H9 (cell line): Measurements from ENCODE around the gene SEMA3F. TPM values are rescaled to one million over a fixed set of nuclear protein-coding genes. Genes with fewer than 3 reads are reported as not detected.

ENCODE experiments used
- DNase-seq: peaks from one replicate; pipeline ENCODE4 v3.0.0-alpha.2; 2017
- H2AFZ ChIP-seq: one replicate; pipeline ENCODE4 v1.6.1; 2013; ENCODE audit warnings: mild to moderate bottlenecking, low read length, control low read depth, moderate library complexity
- H2AK5ac ChIP-seq: 2 replicates; pipeline ENCODE4 v1.6.1; 2013; ENCODE audit warnings: low read length, control low read depth, mixed read lengths; ENCODE audit not compliant: insufficient read length
- H2BK120ac ChIP-seq: one replicate; pipeline ENCODE4 v1.6.1; 2013; ENCODE audit warnings: low read depth, mild to moderate bottlenecking, low read length, control low read depth, inconsistent platforms; ENCODE audit not compliant: poor library complexity, severe bottlenecking
- H2BK12ac ChIP-seq: 2 replicates; pipeline ENCODE4 v1.6.1; 2013; ENCODE audit warnings: low read length, control low read depth, mixed read lengths, low read depth; ENCODE audit not compliant: insufficient read length
- H2BK15ac ChIP-seq: 2 replicates; pipeline ENCODE4 v1.6.1; 2013; ENCODE audit warnings: low read depth, low read length, control low read depth
- H2BK20ac ChIP-seq: one replicate; pipeline ENCODE4 v1.6.1; 2013; ENCODE audit warnings: low read depth, mild to moderate bottlenecking, low read length, control low read depth, inconsistent platforms; ENCODE audit not compliant: poor library complexity, severe bottlenecking
- H2BK5ac ChIP-seq: 2 replicates; pipeline ENCODE4 v1.6.1; 2013; ENCODE audit warnings: low read length, control low read depth, mixed read lengths; ENCODE audit not compliant: insufficient read length
- H3K14ac ChIP-seq: 2 replicates; pipeline ENCODE4 v1.6.1; 2013; ENCODE audit warnings: low read length, control low read depth; ENCODE audit not compliant: insufficient read depth
- H3K18ac ChIP-seq: 2 replicates; pipeline ENCODE4 v1.6.1; 2013; ENCODE audit warnings: low read depth, mild to moderate bottlenecking, mixed read lengths, low read length, control low read depth; ENCODE audit not compliant: insufficient read length
- H3K23ac ChIP-seq: 2 replicates; pipeline ENCODE4 v1.6.1; 2013; ENCODE audit warnings: low read length, control low read depth, mixed read lengths, low read depth; ENCODE audit not compliant: insufficient read length
- H3K23me2 ChIP-seq: 2 replicates; pipeline ENCODE4 v1.6.1; 2013; ENCODE audit warnings: low read depth, mild to moderate bottlenecking, mixed read lengths, low read length, control low read depth; ENCODE audit not compliant: insufficient read length, poor library complexity, severe bottlenecking
- H3K27ac ChIP-seq: 2 replicates; pipeline ENCODE4 v1.5.1; 2013; ENCODE audit warnings: low read length, control low read depth, mixed read lengths, low read depth; ENCODE audit not compliant: insufficient read length
- H3K27me3 ChIP-seq: 2 replicates; pipeline ENCODE4 v1.6.1; 2013; ENCODE audit warnings: low read length, control low read depth, inconsistent platforms; ENCODE audit not compliant: insufficient read depth
- H3K4ac ChIP-seq: 2 replicates; pipeline ENCODE4 v1.6.1; 2013; ENCODE audit warnings: low read depth, mild to moderate bottlenecking, control low read depth, inconsistent platforms, low read length, moderate library complexity
- H3K4me1 ChIP-seq: 2 replicates; pipeline ENCODE4 v1.6.1; 2013; ENCODE audit warnings: low read length, control low read depth, inconsistent platforms; ENCODE audit not compliant: insufficient read depth
- H3K4me2 ChIP-seq: 2 replicates; pipeline ENCODE4 v1.6.1; 2013; ENCODE audit warnings: low read length, control low read depth, mixed read lengths; ENCODE audit not compliant: insufficient read length, insufficient read depth
- H3K56ac ChIP-seq: 2 replicates; pipeline ENCODE4 v1.6.1; 2013; ENCODE audit warnings: low read depth, mild to moderate bottlenecking, mixed read lengths, low read length, control low read depth; ENCODE audit not compliant: insufficient read length
- H3K79me1 ChIP-seq: 2 replicates; pipeline ENCODE4 v1.6.1; 2013; ENCODE audit warnings: low read depth, mild to moderate bottlenecking, moderate library complexity, low read length, control low read depth, inconsistent platforms; ENCODE audit not compliant: insufficient read depth, poor library complexity, severe bottlenecking
- H3K79me2 ChIP-seq: 2 replicates; pipeline ENCODE4 v1.6.1; 2013; ENCODE audit warnings: low read length, control low read depth, inconsistent platforms; ENCODE audit not compliant: insufficient read depth
- H3K9ac ChIP-seq: 2 replicates; pipeline ENCODE4 v1.6.1; 2013; ENCODE audit warnings: low read length, control low read depth, mixed read lengths; ENCODE audit not compliant: insufficient read length; ENCODE audit errors: extremely low read depth
- H3K9me3 ChIP-seq: one replicate; pipeline ENCODE4 v1.6.1; 2013; ENCODE audit warnings: low read depth, low read length, inconsistent platforms; ENCODE audit not compliant: control insufficient read depth
- H3T11ph ChIP-seq: one replicate; pipeline ENCODE4 v1.6.1; 2013; ENCODE audit warnings: mild to moderate bottlenecking, low read length, control low read depth, inconsistent platforms
- H4K20me1 ChIP-seq: one replicate; pipeline ENCODE4 v1.6.1; 2013; ENCODE audit not compliant: control insufficient read depth, insufficient read length, insufficient read depth
- H4K5ac ChIP-seq: 2 replicates; pipeline ENCODE4 v1.6.1; 2013; ENCODE audit warnings: low read depth, mild to moderate bottlenecking, mixed read lengths, low read length, control low read depth; ENCODE audit not compliant: insufficient read length
- H4K8ac ChIP-seq: replicated peaks from 2 replicates; pipeline ENCODE4 v1.6.1; 2013; ENCODE audit warnings: low read length, control low read depth, mixed read lengths, low read depth; ENCODE audit not compliant: insufficient read length
- H4K91ac ChIP-seq: 2 replicates; pipeline ENCODE4 v1.6.1; 2013; ENCODE audit warnings: low read depth, mild to moderate bottlenecking, moderate library complexity, mixed read lengths, low read length, control low read depth; ENCODE audit not compliant: insufficient read length
- H3K27ac Mint-ChIP-seq, 3 experiments: 2 replicates in 2 of 3; 3 replicates in 1 of 3; pipeline ENCODE4 v1.8.0; 2020 to 2021; ENCODE audit warnings: mixed read lengths in 3 of 3, mild to moderate bottlenecking in 1 of 3, moderate library complexity in 1 of 3
- H3K27me3 Mint-ChIP-seq: 2 replicates; pipeline ENCODE4 v1.8.0; 2021; ENCODE audit warnings: low read depth, mild to moderate bottlenecking, moderate library complexity, mixed read lengths
- H3K36me3 Mint-ChIP-seq, 3 experiments: 2 replicates in 2 of 3; 3 replicates in 1 of 3; pipeline ENCODE4 v1.8.0; 2020 to 2021; ENCODE audit warnings: low read depth in 3 of 3, mixed read lengths in 3 of 3; ENCODE audit not compliant: insufficient read depth in 1 of 3
- H3K4me1 Mint-ChIP-seq, 2 experiments: 2 replicates each; pipeline ENCODE4 v1.8.0; 2020; ENCODE audit warnings: mixed read lengths in 2 of 2
- H3K4me3 Mint-ChIP-seq, 2 experiments: 2 replicates in 1 of 2; 3 replicates in 1 of 2; pipeline ENCODE4 v1.8.0; 2020 to 2021; ENCODE audit warnings: mild to moderate bottlenecking in 2 of 2, mixed read lengths in 2 of 2, moderate library complexity in 1 of 2
- H3K9me3 Mint-ChIP-seq, 2 experiments: 2 replicates in 1 of 2; 3 replicates in 1 of 2; pipeline ENCODE4 v1.8.0; 2020; ENCODE audit warnings: mild to moderate bottlenecking in 2 of 2, mixed read lengths in 2 of 2, moderate library complexity in 1 of 2
- CTCF ChIP-seq: fragments of 200-600 bp; sonication (generic); conservative IDR thresholded peaks from 3 replicates; pipeline ENCODE4 v1.8.0; 2021; ENCODE audit warnings: antibody characterized with exemption, mild to moderate bottlenecking
- WGBS: extraction: QIAGEN DNeasy Blood & Tissue Kit; methylation state at CpG from one replicate; pipeline ENCODE4 v1.1.7; 2013; ENCODE audit warnings: missing lambda C conversion rate, low lambda C conversion rate, mixed read lengths; ENCODE audit not compliant: insufficient read length; ENCODE audit errors: extremely low coverage; 5-methylcytosine and 5-hydroxymethylcytosine counted together
- total RNA-seq: library from RNA; stranded (reverse); gene quantifications from 2 replicates; pipeline ENCODE4 v1.2.1, GENCODE V29; 2021

SEMA3F gene
- total RNA-seq, 1 experiment from 2014 or later, result 14.3 TPM

- H2BK20ac ChIP-seq, result no peak overlapping the region
- H3K79me1 ChIP-seq, result no peaks in the 10 kb centered on the region
- H3T11ph ChIP-seq, result no peak overlapping the region
- H3K23ac ChIP-seq, result no peak overlapping the region
- H3K4me2 ChIP-seq, result no peak overlapping the region
- no peak for TF ChIP-seq CTCF
- Mint-ChIP-seq H3K9me3 (no peaks in the 10 kb centered on the region; a peak in 1 of 5 replicates), H3K4me1 (peaks cover 29 to 35% of the 10 kb centered on the region in 2 experiments), H3K27me3 (no peaks in the 10 kb centered on the region; the same call in 1 of the 2 replicates), H3K27ac (peak overlapping the region in 2 of 3 experiments; percentile 55 to 76; a peak in 3 of 7 replicates), H3K36me3 (no peaks in the 10 kb centered on the region; a peak in 1 of 7 replicates), H3K4me3 (peak overlapping the region in 1 of 2 experiments; percentile 26; a peak in 2 of 5 replicates)
- H3K9ac ChIP-seq, result no peak overlapping the region
- no peaks in the 10 kb centered on the region for H3K23me2 ChIP-seq
- H3K56ac ChIP-seq, result no peak overlapping the region
- peak overlapping the region; percentile 28 for H3K18ac ChIP-seq
- no peak overlapping the region for H2BK12ac ChIP-seq
- H3K79me2 ChIP-seq, result no peaks in the 10 kb centered on the region
- no peak overlapping the region for H3K4ac ChIP-seq
- no peaks in the 10 kb centered on the region for H3K9me3 ChIP-seq
- H2AK5ac ChIP-seq, result no peak overlapping the region
- no peak overlapping the region for H2BK5ac ChIP-seq
- H2BK120ac ChIP-seq, result no peak overlapping the region
- WGBS, result no CpG with 5 or more reads among the region's 13 CpGs
- no peaks in the 10 kb centered on the region for H4K20me1 ChIP-seq
- no peak overlapping the region for H4K8ac ChIP-seq
- no peak for DNase-seq
- no peak overlapping the region; the same call in 1 of the 2 replicates for H3K14ac ChIP-seq
- H3K27ac ChIP-seq, result no peak overlapping the region
- H4K5ac ChIP-seq, result no peak overlapping the region
- H3K4me1 ChIP-seq, result peaks cover 8% of the 10 kb centered on the region; the same call in 1 of the 2 replicates
- H4K91ac ChIP-seq, result no peak overlapping the region
- H2AFZ ChIP-seq, result no peak overlapping the region
- no peak overlapping the region for H2BK15ac ChIP-seq
- H3K27me3 ChIP-seq, result no peaks in the 10 kb centered on the region
Observed at GRCh38 chr3:50139718-50140423, 15.3 kb upstream of the SEMA3F start.
